Islet of Langerhans (tissue), 1 donor: ENCODE measurements around the gene CTXN1.
"Not testable (repeated sequence)": the region's sequence is repeated elsewhere in the genome, so short reads cannot be mapped to it uniquely, and the experiment has no call there.

Experiments used
- FAIRE-seq: peaks from one replicate; lab custom pipeline; 2011; peaks lifted over from hg19 to GRCh38; lab: Jason Lieb, UNC

The CTXN1 gene

GRCh38 chr19:7924651-7925170 is 1.2 kb downstream of the CTXN1 start:
- no peak for FAIRE-seq

DNA sequence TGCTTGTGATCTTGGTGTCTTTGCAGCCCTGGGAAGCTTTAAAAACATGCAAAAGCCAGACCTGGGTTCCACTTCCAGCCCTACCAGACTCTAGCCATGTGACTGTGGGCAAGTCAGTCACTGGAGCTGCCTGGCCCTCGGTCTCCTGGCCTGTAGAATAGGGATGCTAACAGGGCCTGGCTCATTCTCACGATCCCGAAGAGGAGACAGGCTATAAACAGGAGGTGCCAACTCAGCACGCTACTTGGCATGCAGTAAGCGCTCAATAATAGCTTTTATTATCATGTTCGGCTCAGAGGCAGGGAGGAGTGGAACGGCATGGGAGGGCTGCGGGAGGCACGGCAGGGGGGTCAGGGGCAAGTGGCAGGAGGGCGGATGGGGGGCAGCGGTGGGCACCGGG is 1.7 kb downstream of the CTXN1 start:
- FAIRE-seq, result no peak

DNA sequence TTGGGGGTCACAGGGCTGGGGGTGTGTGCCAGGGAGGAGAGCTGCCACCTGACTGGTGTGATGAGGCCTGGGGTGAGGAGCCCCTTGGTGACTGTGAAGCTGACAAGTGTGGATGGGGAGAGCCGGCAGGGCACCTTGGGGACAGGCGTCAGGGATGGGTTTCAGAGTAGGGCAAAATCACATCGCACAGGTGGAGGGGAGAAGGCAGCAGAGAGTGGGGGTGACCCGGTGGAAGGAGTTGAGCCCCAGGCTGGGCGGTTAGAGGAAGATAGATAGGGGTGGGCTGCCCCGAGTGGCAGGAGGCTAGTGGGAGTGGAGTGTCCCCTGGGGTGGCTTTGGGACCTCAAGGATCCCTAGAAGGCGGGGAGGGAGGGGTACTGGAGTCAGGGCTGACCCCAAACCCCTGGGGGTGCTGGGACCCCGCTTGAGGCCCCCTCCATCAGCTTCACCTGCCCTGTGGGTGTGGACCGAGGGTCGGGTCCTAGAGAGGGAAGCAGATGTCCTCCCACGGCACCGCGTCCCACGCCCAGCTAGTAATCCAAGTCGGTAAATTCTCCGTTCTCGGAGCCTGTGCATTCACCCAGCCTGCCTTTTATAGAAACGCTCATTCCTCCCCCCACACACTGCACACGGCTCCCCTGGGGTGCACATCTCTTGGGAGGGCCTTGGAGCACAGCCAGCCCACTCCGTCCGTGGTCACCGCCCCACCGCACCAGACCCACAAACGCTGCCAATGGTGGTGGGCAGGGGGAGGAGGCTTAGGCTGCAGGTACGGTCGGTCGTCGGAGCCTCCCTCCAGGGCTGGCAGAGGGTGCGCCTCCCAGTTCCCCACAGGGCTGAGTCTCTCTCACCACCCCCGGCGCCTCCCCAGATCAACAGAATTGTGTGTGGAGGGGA is 2.4 kb downstream of the CTXN1 start:
- FAIRE-seq, result no peak

DNA sequence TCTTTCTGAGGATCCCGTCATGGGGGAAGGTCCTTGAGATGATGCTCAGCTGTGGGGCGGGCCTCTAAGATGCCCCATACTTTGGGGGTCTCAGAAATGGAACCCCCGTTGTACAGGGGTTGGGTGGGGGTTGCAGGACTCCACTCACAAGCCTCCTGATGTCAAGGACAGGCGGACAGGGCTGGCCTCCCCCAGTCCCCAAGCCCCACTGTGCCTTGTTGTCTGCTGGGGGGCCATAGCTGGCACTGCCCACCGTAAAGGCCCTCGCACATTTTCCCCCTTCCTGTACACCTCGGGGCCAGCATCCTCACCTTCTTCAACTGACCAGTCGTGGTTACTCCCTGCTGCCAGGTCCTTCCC is 3.1 kb downstream of the CTXN1 start:
- no peak for FAIRE-seq

- FAIRE-seq, result no peak
Measured at GRCh38 chr19:7921967-7922835, 3.7 kb downstream of the CTXN1 start.

GRCh38 chr19:7921302-7921966 is 4.5 kb downstream of the CTXN1 start:
- FAIRE-seq, result no peak

GRCh38 chr19:7920519-7921301 is 5.2 kb downstream of the CTXN1 start:
- no peak for FAIRE-seq

DNA sequence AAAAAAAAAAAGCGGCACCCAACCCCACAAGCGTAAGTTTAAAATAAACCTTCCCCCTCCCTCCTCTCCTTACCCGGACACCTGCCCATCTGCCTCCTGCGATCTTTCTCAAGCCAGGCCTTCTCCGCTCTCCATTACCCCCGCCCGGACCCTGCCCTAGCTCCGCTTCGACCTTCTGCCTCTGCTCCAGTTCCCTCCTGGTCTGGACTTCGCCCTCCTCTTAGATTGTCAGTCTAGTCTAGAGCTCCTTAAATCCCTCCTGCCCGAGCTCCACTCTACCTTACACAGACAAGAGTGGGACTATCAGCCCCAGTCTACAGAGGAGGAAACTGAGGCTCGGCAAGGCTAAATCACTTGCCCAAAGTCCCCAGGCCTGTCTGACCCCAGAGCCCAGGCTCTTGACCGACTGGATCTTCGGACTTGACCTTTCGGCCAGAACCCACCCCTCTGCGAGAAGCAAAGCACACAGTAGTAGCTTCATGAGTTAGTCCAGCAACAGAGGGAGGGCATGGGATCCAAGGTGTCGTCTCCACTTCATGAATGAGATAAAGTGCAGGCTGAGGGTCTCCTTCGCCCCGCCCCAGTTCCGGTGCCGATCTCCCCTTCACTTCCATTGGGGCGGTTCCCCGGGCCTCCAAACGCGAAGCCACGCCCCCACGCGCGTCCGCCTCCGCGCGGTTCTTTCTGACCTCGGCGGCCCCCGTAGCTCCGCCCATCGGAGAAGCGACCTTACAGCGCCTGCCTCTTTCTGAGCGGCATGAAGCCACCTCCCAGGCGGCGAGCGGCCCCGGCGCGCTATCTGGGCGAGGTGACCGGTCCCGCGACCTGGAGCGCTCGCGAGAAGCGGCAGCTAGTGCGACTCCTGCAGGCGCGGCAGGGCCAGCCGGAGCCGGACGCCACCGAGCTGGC is 6.1 kb downstream of the CTXN1 start, which contains the start of gene SNAPC2:
SNAPC2 (plus strand) TSS at position 729 of the 909 bp plus-strand sequence; CDS start at position 758, 29 bp downstream.
- FAIRE-seq, result no peak

- FAIRE-seq, result no peak
Measured at GRCh38 chr19:7918615-7919421, 7.1 kb downstream of the CTXN1 start.

GRCh38 chr19:7918062-7918614 is 7.8 kb downstream of the CTXN1 start:
- not testable (repeated sequence) for FAIRE-seq

- FAIRE-seq, result no peak
Measured at GRCh38 chr19:7917267-7918061, 8.5 kb downstream of the CTXN1 start.

- FAIRE-seq, result no peak
Measured at GRCh38 chr19:7916955-7917266, 9.0 kb downstream of the CTXN1 start.

DNA sequence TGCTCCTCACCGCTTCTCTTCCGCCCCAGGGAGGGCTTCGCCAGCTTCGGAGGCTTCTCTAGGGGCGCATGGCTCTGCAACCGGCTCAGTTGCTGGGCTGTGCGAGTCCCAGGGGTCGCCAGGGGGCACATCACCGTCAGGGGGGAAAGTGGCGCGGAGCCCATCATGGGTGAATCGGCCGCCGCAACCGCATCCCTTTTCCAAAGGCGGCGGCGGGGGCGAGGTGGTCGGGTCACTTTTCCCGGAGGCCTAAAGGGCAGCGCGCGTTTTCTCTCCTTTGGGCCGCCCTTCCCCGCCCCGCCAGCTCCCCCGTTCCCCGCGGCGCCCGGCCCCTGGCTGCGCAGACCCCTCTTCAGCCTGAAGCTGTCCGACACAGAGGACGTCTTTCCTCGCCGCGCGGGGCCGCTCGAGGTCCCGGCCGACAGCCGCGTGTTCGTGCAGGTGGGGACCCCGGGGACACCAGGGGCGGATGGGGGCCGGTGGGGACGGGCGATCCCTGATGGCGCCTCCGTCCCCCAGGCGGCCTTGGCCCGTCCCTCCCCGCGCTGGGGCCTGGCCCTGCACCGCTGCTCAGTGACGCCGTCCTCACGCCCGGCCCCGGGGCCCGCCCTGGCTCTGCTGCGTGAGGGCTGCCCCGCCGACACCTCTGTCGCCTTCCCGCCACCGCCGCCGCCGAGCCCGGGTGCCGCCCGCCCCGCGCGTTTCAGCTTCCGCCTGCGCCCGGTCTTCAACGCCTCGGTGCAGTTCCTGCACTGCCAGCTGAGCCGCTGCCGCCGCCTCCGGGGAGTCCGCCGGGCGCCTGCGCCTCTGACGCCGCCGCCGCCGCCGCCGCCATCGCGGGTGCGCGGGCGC is 9.6 kb downstream of the CTXN1 start:
- FAIRE-seq, result no peak

DNA sequence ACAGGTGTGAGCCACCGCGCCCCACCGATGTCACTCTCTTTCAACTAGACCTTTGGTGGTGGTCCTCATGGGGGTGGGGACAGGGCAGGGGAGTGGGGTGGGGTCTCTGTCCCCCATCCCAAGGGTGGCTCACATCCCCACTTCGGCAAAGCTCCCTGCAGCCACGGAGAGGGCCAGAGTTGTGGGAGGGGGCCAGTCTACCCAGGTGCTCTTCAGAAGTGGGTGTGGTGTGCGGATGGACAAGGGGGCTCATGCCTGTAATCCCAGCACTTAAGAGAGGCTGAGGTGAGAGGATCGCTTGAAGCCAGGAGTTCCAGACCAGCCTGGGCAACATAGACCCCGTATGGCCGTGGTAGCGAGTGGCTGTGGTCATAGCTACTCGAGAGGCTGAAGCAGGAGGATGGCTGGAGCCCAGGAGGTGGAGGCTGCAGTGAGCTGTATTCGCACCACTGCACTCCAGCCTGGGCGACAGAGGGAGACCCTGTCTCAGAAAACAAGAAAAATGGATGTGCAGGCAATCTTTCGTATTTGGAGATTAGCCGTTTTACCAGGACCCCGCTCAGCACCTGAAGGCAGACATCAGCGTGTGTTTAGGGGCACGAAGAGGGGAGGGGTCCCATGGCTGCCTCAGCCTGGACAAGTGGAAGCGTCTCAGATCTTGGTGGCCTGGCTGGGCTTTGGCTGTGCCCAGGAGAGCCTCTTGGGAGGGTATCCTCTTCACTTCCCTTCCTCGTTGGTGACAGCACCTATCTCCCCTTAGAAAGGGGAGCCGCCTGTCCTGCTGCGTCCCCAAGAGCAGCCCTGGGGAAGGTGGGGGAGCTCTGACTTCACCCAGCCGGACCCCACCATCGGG is 10.5 kb downstream of the CTXN1 start:
- no peak for FAIRE-seq

GRCh38 chr19:7914598-7915045 is 11.3 kb downstream of the CTXN1 start, which contains the start of gene TGFBR3L:
Gene TGFBR3L (plus strand): TSS chr19:7914830.
- FAIRE-seq, result no peak

DNA sequence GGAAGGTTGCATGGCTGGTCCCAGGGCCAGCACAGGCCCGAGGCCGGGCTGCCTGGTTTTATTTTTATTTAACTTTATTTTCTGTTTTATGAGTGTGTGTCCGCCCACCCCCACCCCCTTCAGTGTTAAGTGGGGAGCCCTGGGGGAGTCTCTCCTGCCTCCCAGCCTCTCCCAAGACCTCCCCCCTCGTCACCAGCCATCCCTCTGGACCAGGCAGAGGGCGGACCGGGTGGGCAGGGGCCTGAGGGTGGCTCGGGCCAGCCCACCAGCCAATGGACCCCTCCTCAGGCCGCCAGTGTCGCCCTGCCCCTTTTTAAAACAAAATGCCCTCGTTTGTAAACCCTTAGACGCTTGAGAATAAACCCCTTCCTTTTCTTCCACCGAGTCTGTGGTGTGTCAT is 11.8 kb downstream of the CTXN1 start:
- FAIRE-seq, result no peak

GRCh38 chr19:7913652-7914051 is 12.3 kb downstream of the CTXN1 start:
- no peak for FAIRE-seq
